Spleen (tissue), 13 donors: Measurements from ENCODE around the gene DGCR6. TPM values are rescaled to one million over a fixed set of nuclear protein-coding genes. Genes with fewer than 3 reads are reported as not detected.
"Not testable (repeated sequence)": the region's sequence is repeated elsewhere in the genome, so short reads cannot be mapped to it uniquely, and the experiment has no call there.

Experiments
- DNase-seq: peaks from one replicate; pipeline ENCODE4 v3.0.0-alpha.2; 2020
- H3K27ac ChIP-seq, 8 donors: fragments of 200-600 bp; sonication (generic) in 7 of 8; 1 replicate in 4 of 8; 2 replicates in 4 of 8; pipeline versions ENCODE4 v1.5.0 to v1.8.0; 2016 to 2021; ENCODE audit warnings: inconsistent platforms in 4 of 8, mild to moderate bottlenecking in 4 of 8, moderate library complexity in 1 of 8
- H3K27me3 ChIP-seq, 7 donors: fragments of 200-600 bp; sonication (generic) in 6 of 7; replicated peaks in 1 of 7; 1 replicate in 4 of 7; 2 replicates in 3 of 7; pipeline versions ENCODE4 v1.5.0 to v1.8.0; 2016 to 2021; ENCODE audit warnings: inconsistent platforms in 3 of 7, mild to moderate bottlenecking in 1 of 7
- H3K36me3 ChIP-seq, 6 donors: fragments of 200-600 bp; sonication (generic) in 5 of 6; 1 replicate in 4 of 6; 2 replicates in 2 of 6; pipeline versions ENCODE4 v1.5.0 to v1.8.0; 2016 to 2021; ENCODE audit warnings: inconsistent platforms in 2 of 6
- H3K4me1 ChIP-seq, 6 donors: fragments of 200-600 bp; sonication (generic) in 5 of 6; 1 replicate in 3 of 6; 2 replicates in 3 of 6; pipeline versions ENCODE4 v1.5.0 to v1.8.0; 2016 to 2021; ENCODE audit warnings: inconsistent platforms in 3 of 6
- H3K4me3 ChIP-seq, 8 donors: fragments of 200-600 bp; sonication (generic) in 7 of 8; 1 replicate in 4 of 8; 2 replicates in 4 of 8; pipeline versions ENCODE4 v1.5.0 to v1.8.0; 2016 to 2021; ENCODE audit warnings: inconsistent platforms in 4 of 8, mild to moderate bottlenecking in 4 of 8, moderate library complexity in 2 of 8
- H3K9me3 ChIP-seq, 8 donors: fragments of 200-600 bp; sonication (generic) in 7 of 8; 1 replicate in 4 of 8; 2 replicates in 4 of 8; pipeline versions ENCODE4 v1.5.0 to v1.8.0; 2016 to 2021; ENCODE audit warnings: inconsistent platforms in 4 of 8
- POLR2A ChIP-seq, 3 donors: fragments of 450-650 bp; IDR thresholded peaks; one replicate each; pipeline ENCODE4 v1.5.1; 2017; ENCODE audit warnings: antibody characterized with exemption in 3 of 3, mild to moderate bottlenecking in 1 of 3
- POLR2AphosphoS5 ChIP-seq, 3 donors: sonication (generic); formaldehyde crosslinking; IDR thresholded peaks; one replicate each; pipeline ENCODE4 v1.5.1; 2017; ENCODE audit warnings: antibody characterized with exemption in 3 of 3
- WGBS, 5 donors: extraction: QIAGEN DNeasy Blood & Tissue Kit in 3 of 5; methylation state at CpG; one replicate each; pipeline versions ENCODE4 v1.1.5 to v1.1.7; 2013 to 2018; 5-methylcytosine and 5-hydroxymethylcytosine counted together
- intact Hi-C: fragments of 100-400 bp; cut with DNase I; formaldehyde crosslinking; loops from one replicate; pipeline ENCODE4 v1.15.0; 2023; ENCODE audit warnings: low total_unique reads
- long read RNA-seq, 2 donors: transcript quantifications; one replicate each; lab custom pipeline, GENCODE V29; 2026
- polyA plus RNA-seq, 3 donors: library from polyadenylated mRNA; stranded (reverse); fragments of 200-250 nt; gene quantifications; one replicate each; pipeline ENCODE4 v1.2.1, GENCODE V29; 2013
- total RNA-seq, 7 donors: library from RNA; depleted of rRNA in 3 of 7; stranded (reverse); fragments of >200 nt in 3 of 7; fragmentation: NEBNext Ultra II Directional in 4 of 7; extraction: Animal tissue kit (Norgen Biotek cat#: 25700) in 4 of 7; gene quantifications; one replicate each; pipeline versions ENCODE4 v1.1.0 to v1.2.1, GENCODE V29; 2016 to 2021
- TF ChIP-seq, protein P1 (sequence below), 11 experiments: fragments of 200-600 bp in 7 of 11; fragments of 450-650 bp in 4 of 11; sonication (generic) in 4 of 11; IDR thresholded peaks in 8 of 11; conservative IDR thresholded peaks in 3 of 11; 1 replicate in 7 of 11; 2 replicates in 4 of 11; pipeline versions ENCODE4 v1.4.0 to v1.8.0; 2016 to 2021; ENCODE audit warnings: antibody characterized with exemption in 11 of 11, inconsistent platforms in 4 of 11, mild to moderate bottlenecking in 1 of 11
- donor health status: healthy with polysubstance abuse.
- donor health status: DM: no; HTN: no; CAD: no; lungs with moderate emphysema.
- donor health status: DM: no; HTN: no; CAD: no.
- donor health status: Bipolar disorder and iron deficiency.
- donor health status: healthy.
- donor health status: DM: no; HTN: no; CAD: no.
- donor health status: DM: yes; HTN: yes; CAD: no.

The DGCR6 gene
- total RNA-seq: 1 to 10 TPM; 1.0 to 5.3 (median 1.8) TPM
- polyA plus RNA-seq: 1 to 10 TPM in 2 of 3 donors, under 1 TPM in 1; 0.46 to 1.4 (median 1.0) TPM
- long read RNA-seq, donor 1, partial matches to known transcripts: 0 of 6 reads
- long read RNA-seq, donor 1, other reads (novel, unspliced or antisense): 0 of 6 reads
- long read RNA-seq, donor 2, partial matches to known transcripts: 0 of 1 reads
- long read RNA-seq, donor 2, other reads (novel, unspliced or antisense): 0 of 1 reads

DNA sequence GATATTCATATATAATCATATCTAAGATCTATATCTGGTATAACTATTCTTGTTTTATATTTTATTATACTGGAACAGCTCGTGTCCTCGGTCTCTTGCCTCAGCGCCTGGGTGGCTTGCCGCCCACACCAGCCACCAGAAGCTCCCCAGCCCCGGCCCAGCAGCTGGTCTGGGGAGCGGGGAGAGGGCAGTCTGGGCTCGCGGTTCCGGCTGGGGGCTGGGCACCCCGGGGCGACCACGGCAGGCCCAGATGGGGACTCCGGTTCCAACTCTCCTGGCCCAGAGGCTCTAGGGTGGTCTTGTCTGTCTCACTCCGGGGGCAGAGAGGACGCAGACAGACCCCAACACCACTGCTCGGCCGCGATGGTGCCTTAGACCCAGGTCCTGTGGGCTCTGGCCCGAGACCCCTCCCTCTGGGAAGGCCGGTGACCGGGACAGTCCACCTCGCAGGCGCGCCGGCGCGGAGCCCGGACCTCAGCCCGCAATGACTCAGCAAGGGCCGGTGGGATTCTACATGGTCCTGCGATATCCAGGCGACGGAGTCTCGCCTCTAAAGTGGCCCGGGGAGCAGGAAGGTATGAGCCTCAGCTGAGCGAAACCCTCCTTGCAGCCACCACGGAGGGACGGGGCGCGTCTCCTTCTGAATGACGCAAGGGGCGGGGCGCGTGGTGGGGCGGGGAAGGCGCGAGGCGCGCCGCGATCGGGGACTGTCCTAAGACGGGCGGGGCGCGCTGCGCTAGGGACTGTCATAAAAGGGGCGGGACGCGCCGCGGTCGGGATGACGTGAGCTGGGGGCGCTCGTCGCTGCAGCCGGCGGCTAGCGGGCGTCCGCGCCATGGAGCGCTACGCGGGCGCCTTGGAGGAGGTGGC, at the start of gene DGCR6:
Gene DGCR6 (plus strand): TSS at position 781 of the 870 bp plus-strand sequence. CDS start 55 bp downstream, at position 836.
- intact Hi-C loops: no loop called here
- Histone ChIP-seq H3K27ac (no peak within 1 kb of the TSS), H3K27me3 (no peaks in the 10 kb centered on the region), H3K36me3 (no peaks in the 10 kb centered on the region), H3K4me1 (no peaks in the 10 kb centered on the region), H3K4me3 (no peak within 1 kb of the TSS), H3K9me3 (no peaks in the 10 kb centered on the region)
- no peak for TF ChIP-seq POLR2A (IDR thresholded peaks at IDR 0.05)
- TF ChIP-seq, protein P1, sequence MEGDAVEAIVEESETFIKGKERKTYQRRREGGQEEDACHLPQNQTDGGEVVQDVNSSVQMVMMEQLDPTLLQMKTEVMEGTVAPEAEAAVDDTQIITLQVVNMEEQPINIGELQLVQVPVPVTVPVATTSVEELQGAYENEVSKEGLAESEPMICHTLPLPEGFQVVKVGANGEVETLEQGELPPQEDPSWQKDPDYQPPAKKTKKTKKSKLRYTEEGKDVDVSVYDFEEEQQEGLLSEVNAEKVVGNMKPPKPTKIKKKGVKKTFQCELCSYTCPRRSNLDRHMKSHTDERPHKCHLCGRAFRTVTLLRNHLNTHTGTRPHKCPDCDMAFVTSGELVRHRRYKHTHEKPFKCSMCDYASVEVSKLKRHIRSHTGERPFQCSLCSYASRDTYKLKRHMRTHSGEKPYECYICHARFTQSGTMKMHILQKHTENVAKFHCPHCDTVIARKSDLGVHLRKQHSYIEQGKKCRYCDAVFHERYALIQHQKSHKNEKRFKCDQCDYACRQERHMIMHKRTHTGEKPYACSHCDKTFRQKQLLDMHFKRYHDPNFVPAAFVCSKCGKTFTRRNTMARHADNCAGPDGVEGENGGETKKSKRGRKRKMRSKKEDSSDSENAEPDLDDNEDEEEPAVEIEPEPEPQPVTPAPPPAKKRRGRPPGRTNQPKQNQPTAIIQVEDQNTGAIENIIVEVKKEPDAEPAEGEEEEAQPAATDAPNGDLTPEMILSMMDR (IDR thresholded peaks at IDR 0.05 in 8 of 11, conservative IDR thresholded peaks at IDR 0.05 in 3 of 11): no peak
- no peak for TF ChIP-seq POLR2AphosphoS5 (IDR thresholded peaks at IDR 0.05)
- WGBS, 5 donors: 11% methylated on average over 11 of the region's 77 CpGs; no CpG with 5 or more reads in 4 of the 5 donors
- DNase-seq: peak; percentile 28

DNA sequence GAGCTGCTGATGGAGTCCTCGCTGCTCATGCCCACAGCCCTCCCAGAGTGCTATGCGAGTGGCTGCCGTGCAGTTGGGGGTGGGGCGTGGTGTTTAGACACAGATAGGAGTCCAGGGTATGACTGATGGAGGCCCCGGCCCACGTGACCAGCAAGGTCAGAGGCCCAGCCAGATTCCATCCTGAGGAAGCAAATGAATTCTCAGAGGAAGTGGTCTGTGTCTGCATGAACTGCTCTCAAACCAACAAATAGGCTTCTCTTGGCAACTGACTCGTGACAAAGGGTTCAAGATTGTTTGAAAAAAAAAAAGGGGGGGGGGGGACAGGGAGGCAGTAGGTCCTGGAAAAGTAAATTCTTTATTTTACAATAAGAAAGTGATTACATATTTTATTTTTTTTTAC, 46.8 kb upstream of the DGCR6 start:
- H3K9me3 ChIP-seq, intact Hi-C loops, H3K4me1 ChIP-seq, H3K36me3 ChIP-seq, H3K27me3 ChIP-seq, H3K4me3 ChIP-seq, DNase-seq, H3K27ac ChIP-seq: not testable (repeated sequence)
- 0 to 13% (median 2%) methylated on average over 1 to 3 of the region's 7 CpGs for WGBS, 5 donors

DNA sequence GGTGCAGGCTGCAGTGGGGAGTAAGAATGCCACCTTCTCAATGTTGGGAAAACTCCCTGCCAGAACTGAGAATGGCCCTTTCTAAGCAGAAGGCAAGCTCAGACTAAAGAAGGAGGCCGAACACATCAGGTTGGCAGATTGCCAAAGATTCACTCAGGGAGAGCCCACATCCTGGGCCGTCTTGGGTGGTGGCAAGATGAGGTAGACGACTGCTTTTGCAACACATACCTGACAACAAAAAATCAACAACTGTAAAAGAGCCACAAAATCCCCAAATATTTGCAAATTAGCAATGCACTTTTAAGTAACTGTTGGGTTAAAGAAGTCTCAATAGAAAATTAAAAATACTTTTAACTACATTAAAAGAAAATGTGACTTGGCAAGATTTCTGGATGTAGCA, 24.9 kb upstream of the DGCR6 start:
- H3K4me1 ChIP-seq: not testable (repeated sequence)

DNA sequence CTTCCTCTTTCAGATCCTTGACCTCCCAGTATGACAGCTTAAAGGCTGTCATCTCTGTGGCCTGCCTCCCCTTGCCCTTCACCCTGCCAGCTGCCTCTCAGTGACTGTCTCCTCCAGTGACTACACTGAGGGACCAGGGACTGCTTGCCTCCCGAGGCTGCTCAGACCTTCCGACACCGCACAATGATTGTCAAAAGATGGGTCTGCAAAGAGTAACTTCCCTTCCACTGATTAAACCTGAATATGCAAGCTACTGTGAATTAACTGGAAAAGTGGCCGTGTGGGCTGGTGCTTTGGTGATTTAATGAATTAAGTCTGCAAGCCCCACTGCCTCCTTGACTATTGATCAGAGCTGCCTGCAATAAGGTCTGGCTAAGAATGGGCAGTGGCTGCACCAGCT, 21.7 kb upstream of the DGCR6 start:
- H3K27me3 ChIP-seq, H3K9me3 ChIP-seq, H3K36me3 ChIP-seq, H3K4me3 ChIP-seq, H3K4me1 ChIP-seq, intact Hi-C loops, H3K27ac ChIP-seq: not testable (repeated sequence)
- DNase-seq: peak; percentile 20
- WGBS, 5 donors: 78 to 86% (median 83%) methylated on average over 2 to 4 of the region's 4 CpGs

More for the DNA sequence above, 24.9 kb upstream of the DGCR6 start:
- H3K9me3 ChIP-seq, intact Hi-C loops, H3K27me3 ChIP-seq, H3K4me3 ChIP-seq, H3K27ac ChIP-seq, H3K36me3 ChIP-seq: not testable (repeated sequence)
- peak; percentile 75 for DNase-seq
- 16 to 27% (median 20%) methylated on average over 2 to 3 of the region's 3 CpGs for WGBS, 5 donors

DNA sequence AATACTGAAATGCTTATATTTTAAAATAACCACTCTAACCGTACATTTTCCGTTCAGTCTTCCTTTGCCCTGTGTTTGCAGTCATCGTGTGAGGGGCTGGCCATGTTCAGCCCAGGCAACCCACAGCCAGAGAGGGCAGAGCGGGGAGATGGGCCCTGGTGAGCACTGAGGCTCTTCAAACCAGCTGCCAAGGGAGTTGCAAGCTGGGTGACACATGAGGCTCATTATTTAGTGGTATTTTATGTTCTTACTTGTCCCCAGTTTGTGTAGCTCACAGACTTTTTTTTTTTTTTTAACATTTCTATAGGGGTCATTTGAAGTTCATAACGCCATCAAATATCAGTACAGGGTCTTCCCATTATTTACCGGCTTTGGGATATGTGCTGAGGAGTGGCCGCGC, 18.0 kb upstream of the DGCR6 start:
- Histone ChIP-seq H3K27ac (no peak overlapping the region), H3K27me3 (no peaks in the 10 kb centered on the region), H3K36me3 (no peaks in the 10 kb centered on the region), H3K4me1 (no peaks in the 10 kb centered on the region), H3K9me3 (no peaks in the 10 kb centered on the region), H3K4me3 (no peak overlapping the region)
- TF ChIP-seq POLR2AphosphoS5 (IDR thresholded peaks at IDR 0.05) (no peak), POLR2A (IDR thresholded peaks at IDR 0.05) (no peak)
- TF ChIP-seq, protein P1 (IDR thresholded peaks at IDR 0.05 in 8 of 11, conservative IDR thresholded peaks at IDR 0.05 in 3 of 11): no peak
- intact Hi-C loops: no loop called here
- no peak for DNase-seq
- WGBS, 5 donors: 57 to 100% (median 83%) methylated on average over 1 to 2 of the region's 8 CpGs; no CpG with 5 or more reads in 2 of the 5 donors

DNA sequence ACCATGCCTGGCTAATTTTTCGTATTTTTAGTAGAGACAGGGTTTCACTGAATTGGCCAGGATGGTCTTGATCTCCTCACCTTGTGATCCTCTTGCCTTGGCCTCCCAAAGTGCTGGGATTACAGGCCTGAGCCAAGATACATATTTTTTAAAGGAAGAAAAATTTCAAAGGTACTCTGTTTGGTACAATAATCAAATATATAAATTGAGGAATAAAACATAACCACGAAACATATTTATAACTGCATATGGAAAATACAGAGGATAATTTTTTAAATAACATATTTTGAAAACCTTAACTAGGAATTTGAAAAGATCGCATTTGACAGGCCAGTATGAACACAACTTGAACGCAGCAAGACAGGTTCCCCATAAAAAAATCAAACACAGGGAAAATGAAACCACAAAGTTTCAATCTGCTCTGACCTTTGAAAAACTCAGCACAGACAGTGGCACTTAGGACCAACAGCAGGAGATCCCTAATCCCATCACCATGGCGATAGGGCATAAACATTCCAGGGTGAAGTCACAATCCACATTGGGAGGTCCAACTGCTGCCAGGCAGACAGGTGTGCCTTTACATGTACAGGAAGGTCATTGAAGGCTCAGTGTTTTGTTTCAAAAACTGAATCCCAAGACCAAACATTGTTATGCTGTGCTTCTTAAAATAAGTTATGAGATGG, 15.5 kb upstream of the DGCR6 start:
- 75 to 88% methylated on average over 1 of the region's 5 CpGs; no CpG with 5 or more reads in 3 of the 5 donors for WGBS, 5 donors

DNA sequence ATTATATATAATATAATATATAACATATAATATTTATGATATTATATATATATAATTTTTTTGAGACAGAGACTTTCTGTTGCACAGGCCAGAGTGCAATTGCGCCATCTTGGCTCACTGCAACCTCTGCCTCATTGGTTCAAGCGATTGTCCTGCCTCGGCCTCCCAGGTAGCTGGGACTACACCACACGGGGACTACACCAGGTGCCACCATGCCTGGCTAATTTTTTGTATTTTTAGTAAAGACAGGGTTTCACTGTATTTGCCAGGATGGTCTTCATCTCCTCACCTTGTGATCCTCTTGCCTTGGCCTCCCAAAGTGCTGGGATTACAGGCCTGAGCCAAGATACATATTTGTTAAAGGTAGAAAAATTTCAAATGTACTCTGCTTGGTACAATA, 12.3 kb upstream of the DGCR6 start:
- H3K4me3 ChIP-seq, H3K36me3 ChIP-seq, H3K4me1 ChIP-seq, DNase-seq, intact Hi-C loops, H3K27ac ChIP-seq, H3K9me3 ChIP-seq, H3K27me3 ChIP-seq: not testable (repeated sequence)
- WGBS, 5 donors: no CpG with 5 or more reads among the region's 4 CpGs

More for the DNA sequence above, 15.5 kb upstream of the DGCR6 start:
- H3K36me3 ChIP-seq, H3K27me3 ChIP-seq, H3K9me3 ChIP-seq, H3K4me3 ChIP-seq, H3K4me1 ChIP-seq, DNase-seq, intact Hi-C loops, H3K27ac ChIP-seq: not testable (repeated sequence)

DNA sequence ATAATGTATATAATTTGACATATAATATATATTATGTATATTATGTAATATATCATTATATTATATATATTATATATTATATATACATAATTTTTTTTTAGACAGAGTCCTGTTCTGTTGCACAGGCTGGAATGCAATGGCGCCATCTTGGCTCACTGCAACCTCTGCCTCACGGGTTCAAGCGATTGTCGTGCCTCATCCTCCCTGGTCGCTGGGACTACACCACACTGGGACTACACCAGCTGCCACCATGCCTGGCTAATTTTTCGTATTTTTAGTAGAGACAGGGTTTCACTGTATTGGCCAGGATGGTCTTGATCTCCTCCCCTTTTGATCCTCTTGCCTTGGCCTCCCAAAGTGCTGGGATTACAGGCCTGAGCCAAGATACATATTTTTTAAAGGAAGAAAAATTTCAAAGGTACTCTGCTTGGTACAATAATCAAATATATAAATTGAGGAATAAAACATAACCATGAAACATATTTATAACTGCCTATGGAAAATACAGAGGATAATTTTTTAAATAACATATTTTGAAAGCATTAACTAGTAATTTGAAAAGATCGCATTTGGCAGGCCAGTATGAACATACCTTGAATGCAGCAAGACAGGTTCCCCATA, 10.0 kb upstream of the DGCR6 start:
- H3K36me3 ChIP-seq, H3K4me1 ChIP-seq, H3K4me3 ChIP-seq, H3K27ac ChIP-seq, H3K9me3 ChIP-seq, intact Hi-C loops, H3K27me3 ChIP-seq, DNase-seq: not testable (repeated sequence)
- WGBS, 5 donors: 83 to 96% (median 89%) methylated on average over 5 to 6 of the region's 7 CpGs
